HCT116 (cell line): ENCODE data around the gene ARMH1. TPM values are rescaled to one million over a fixed set of nuclear protein-coding genes. Genes with fewer than 3 reads are reported as not detected.

ENCODE experiments used
- ATAC-seq: fragments of 200-7000 bp; cut with Tn5 transposase; 2 replicates; pipeline ENCODE4 v1.9.1; 2020; ENCODE audit warnings: mild to moderate bottlenecking, moderate library complexity
- BruUV-seq: library from RNA; stranded (reverse); fragments of 400-500 nt; replicated peaks from 2 replicates; lab custom pipeline; 2021; lab: Mats Ljungman, UMichigan
- CTCF ChIA-PET: fragments of 300-600 bp; sonication (Branson Sonifier 250); formaldehyde crosslinking; loops from one replicate; lab custom pipeline; 2021; ENCODE audit warnings: antibody characterized with exemption; lab: Charles Lee
- POLR2A ChIA-PET: fragments of 300-600, 350-600 bp; sonication (Branson Sonifier 250); formaldehyde crosslinking; loops from one replicate; lab custom pipeline; 2021; ENCODE audit warnings: antibody characterized with exemption; lab: Charles Lee
- RAD21 ChIA-PET, 2 experiments: fragments of 300-600 bp; sonication (Branson Sonifier 250); formaldehyde crosslinking; loops; one replicate each; lab custom pipeline; 2023; ENCODE audit warnings: low total read pairs in 2 of 2; ENCODE audit not compliant: uncharacterized antibody in 2 of 2, unreplicated experiment in 2 of 2, low non-redundant PET in 1 of 2; lab: Charles Lee
- DNase-seq: peaks from one replicate; pipeline ENCODE4 v3.0.0-alpha.2; 2010; ENCODE audit warnings: low read depth, low spot score
- H2AFZ ChIP-seq: fragments of 200-600 bp; shearing (Covaris generic), sonication (generic); 2 replicates; pipeline ENCODE4 v1.6.1; 2017; ENCODE audit warnings: low read depth, mixed run types, mixed read lengths, antibody characterized with exemption, low read length; ENCODE audit not compliant: poor library complexity, severe bottlenecking
- H3K27ac ChIP-seq: 2 replicates; pipeline ENCODE4 v1.5.1; 2012; ENCODE audit warnings: low read depth, low read length
- H3K27me3 ChIP-seq: fragments of 200-600 bp; sonication (generic); 2 replicates; pipeline ENCODE4 v1.6.1; 2016; ENCODE audit warnings: mixed run types, low read length, mixed read lengths; ENCODE audit not compliant: insufficient read depth
- H3K36me3 ChIP-seq, 2 experiments: fragments of 200-500 bp in 1 of 2; fragments of 200-600 bp in 1 of 2; sonication (Bioruptor generic) in 1 of 2; sonication (generic) in 1 of 2; 2 replicates each; pipeline versions ENCODE4 v1.5.1 to v1.6.1; 2014 to 2016; ENCODE audit warnings: low read length in 2 of 2, inconsistent platforms in 1 of 2, mixed read lengths in 1 of 2, mixed run types in 1 of 2; ENCODE audit not compliant: insufficient read depth in 2 of 2, control insufficient read depth in 1 of 2
- H3K4me1 ChIP-seq, 2 experiments: fragments of 200-600 bp in 1 of 2; sonication (generic) in 1 of 2; 2 replicates each; pipeline versions ENCODE4 v1.5.1 to v1.6.1; 2012 to 2017; ENCODE audit warnings: low read length in 2 of 2, inconsistent platforms in 1 of 2, mild to moderate bottlenecking in 1 of 2, mixed read lengths in 1 of 2, mixed run types in 1 of 2, moderate library complexity in 1 of 2; ENCODE audit not compliant: insufficient read depth in 2 of 2, control insufficient read depth in 1 of 2
- H3K4me2 ChIP-seq: fragments of 200-600 bp; sonication (generic); 2 replicates; pipeline ENCODE4 v1.6.1; 2017; ENCODE audit warnings: mixed run types, low read length, mixed read lengths
- H3K4me3 ChIP-seq, 2 experiments: fragments of 200-600 bp in 1 of 2; sonication (generic) in 1 of 2; replicated peaks in 1 of 2; 2 replicates each; pipeline ENCODE4 v1.5.1; 2011 to 2016; ENCODE audit warnings: low read length in 2 of 2, control low read depth in 1 of 2, low read depth in 1 of 2, mild to moderate bottlenecking in 1 of 2, mixed read lengths in 1 of 2, mixed run types in 1 of 2
- H3K79me2 ChIP-seq: fragments of 200-600 bp; sonication (generic); 2 replicates; pipeline ENCODE4 v1.6.1; 2017; ENCODE audit warnings: mild to moderate bottlenecking, mixed run types, low read length, moderate library complexity, mixed read lengths; ENCODE audit not compliant: insufficient read depth
- H3K9ac ChIP-seq: fragments of 200-600 bp; sonication (generic); 2 replicates; pipeline ENCODE4 v1.6.1; 2016; ENCODE audit warnings: low read length, mixed read lengths
- H3K9me2 ChIP-seq: fragments of 200-600 bp; sonication (generic), shearing (Covaris generic); 2 replicates; pipeline ENCODE4 v1.6.1; 2017; ENCODE audit warnings: mixed run types, mild to moderate bottlenecking, moderate library complexity; ENCODE audit not compliant: insufficient read depth
- H3K9me3 ChIP-seq, 2 experiments: fragments of 200-500 bp in 1 of 2; fragments of 200-600 bp in 1 of 2; sonication (Bioruptor generic) in 1 of 2; sonication (generic) in 1 of 2; 2 replicates each; pipeline ENCODE4 v1.6.1; 2014 to 2017; ENCODE audit warnings: low read length in 2 of 2, mixed read lengths in 2 of 2, inconsistent platforms in 1 of 2, low read depth in 1 of 2, mild to moderate bottlenecking in 1 of 2, mixed run types in 1 of 2, moderate library complexity in 1 of 2; ENCODE audit not compliant: control insufficient read depth in 1 of 2, insufficient read depth in 1 of 2
- H4K20me1 ChIP-seq: fragments of 200-600 bp; sonication (generic), shearing (Covaris generic); 2 replicates; pipeline ENCODE4 v1.6.1; 2017; ENCODE audit warnings: mixed run types, mild to moderate bottlenecking, moderate library complexity; ENCODE audit not compliant: insufficient read depth
- CBX3 ChIP-seq: IDR thresholded peaks from 2 replicates; pipeline ENCODE4 v1.6.1; 2012; ENCODE audit warnings: low read depth
- CEBPB ChIP-seq: IDR thresholded peaks from 2 replicates; pipeline ENCODE4 v1.6.1; 2012; ENCODE audit warnings: low read depth
- EGR1 ChIP-seq: IDR thresholded peaks from 2 replicates; pipeline ENCODE4 v1.6.1; 2012; ENCODE audit warnings: low read depth
- ELF1 ChIP-seq: IDR thresholded peaks from 2 replicates; pipeline ENCODE4 v1.6.1; 2012; ENCODE audit warnings: low read depth, borderline replicate concordance
- EZH2 ChIP-seq: fragments of 200-600 bp; sonication (generic); IDR thresholded peaks from 2 replicates; pipeline ENCODE4 v1.6.1; 2017; ENCODE audit warnings: antibody characterized with exemption, mixed run types
- EZH2phosphoT487 ChIP-seq: fragments of 200-600 bp; IDR thresholded peaks from 2 replicates; pipeline ENCODE4 v1.6.1; 2018; ENCODE audit warnings: antibody characterized with exemption, borderline replicate concordance
- FOSL1 ChIP-seq: IDR thresholded peaks from 2 replicates; pipeline ENCODE4 v1.6.1; 2012; ENCODE audit warnings: low read depth
- JUND ChIP-seq: IDR thresholded peaks from 2 replicates; pipeline ENCODE4 v1.6.1; 2012
- POLR2A ChIP-seq: IDR thresholded peaks from 2 replicates; pipeline ENCODE4 v1.7.0; 2011; ENCODE audit warnings: borderline replicate concordance; ENCODE audit not compliant: insufficient read depth, insufficient read length; ENCODE audit errors: extremely low read depth
- POLR2AphosphoS5 ChIP-seq: IDR thresholded peaks from 2 replicates; pipeline ENCODE4 v1.6.1; 2011; ENCODE audit warnings: mild to moderate bottlenecking, low read depth, low read length, moderate library complexity
- SP1 ChIP-seq: IDR thresholded peaks from 2 replicates; pipeline ENCODE4 v1.6.1; 2012; ENCODE audit warnings: low read depth
- SRF ChIP-seq: IDR thresholded peaks from 2 replicates; pipeline ENCODE4 v1.6.1; 2012; ENCODE audit warnings: low read depth
- ZFX ChIP-seq: fragments of 450-650 bp; IDR thresholded peaks from 2 replicates; pipeline ENCODE4 v1.6.1; 2017
- intact Hi-C: fragments of 100-400 bp; cut with micrococcal nuclease; formaldehyde crosslinking; loops from 2 replicates; pipeline ENCODE4 v1.10.0; 2022
- total RNA-seq: library from RNA; stranded (reverse); gene quantifications from one replicate; pipeline ENCODE4 v1.2.1, GENCODE V29; 2021; ENCODE audit not compliant: unreplicated experiment
- TF ChIP-seq, protein P1 (sequence below): IDR thresholded peaks from 2 replicates; pipeline ENCODE4 v1.6.1; 2011; ENCODE audit warnings: mild to moderate bottlenecking, low read length, moderate library complexity; ENCODE audit not compliant: insufficient replicate concordance; ENCODE audit errors: extremely low read depth
- TF ChIP-seq, protein P2 (sequence below), 3 experiments: fragments of 200-600 bp in 1 of 3; sonication (generic) in 1 of 3; IDR thresholded peaks in 2 of 3; conservative IDR thresholded peaks in 1 of 3; 2 replicates each; pipeline ENCODE4 v1.5.1; 2012 to 2017; ENCODE audit warnings: low read depth in 2 of 3, low read length in 2 of 3, antibody characterized with exemption in 1 of 3, borderline replicate concordance in 1 of 3, control low read depth in 1 of 3, mild to moderate bottlenecking in 1 of 3, mixed read lengths in 1 of 3, mixed run types in 1 of 3, moderate library complexity in 1 of 3; ENCODE audit not compliant: insufficient read depth in 1 of 3
- TF ChIP-seq, protein P3 (sequence below): IDR thresholded peaks from 2 replicates; pipeline ENCODE4 v1.6.1; 2012
- TF ChIP-seq, protein P4 (sequence below): IDR thresholded peaks from 2 replicates; pipeline ENCODE4 v1.6.1; 2012

ARMH1 gene
- total RNA-seq, 1 experiment from 2014 or later, result 3.2 TPM

DNA sequence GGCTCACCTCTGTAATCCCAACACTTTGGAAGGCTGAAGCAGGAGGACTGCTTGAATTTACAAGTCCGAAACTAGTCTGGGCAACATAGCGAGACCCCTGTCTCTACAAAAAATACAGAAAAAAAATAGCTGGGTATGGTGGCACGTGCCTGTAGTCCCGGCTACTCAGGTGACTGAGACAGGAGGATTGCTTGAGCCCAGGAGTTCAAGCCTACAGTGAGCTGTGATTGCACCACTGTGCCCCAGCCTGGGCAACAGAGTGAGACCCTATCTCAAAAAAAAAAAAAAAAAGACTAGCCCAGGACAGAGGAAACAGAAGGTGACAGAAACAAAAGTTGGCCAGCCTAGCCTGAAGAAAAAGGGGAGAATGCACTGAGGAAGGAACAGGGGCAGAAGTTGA lies 21.2 kb downstream of the ARMH1 start:
- BruUV-seq, result no TSS peak
- RAD21 ChIA-PET, result no interaction called here
- POLR2A ChIA-PET, result interaction anchor here (1.8 to 6.5 kb wide), 2 partner anchors 21 to 26 kb away, joined by 4 to 39 read pairs; partner anchors contain the start of genes ARMH1 and TMEM53

DNA sequence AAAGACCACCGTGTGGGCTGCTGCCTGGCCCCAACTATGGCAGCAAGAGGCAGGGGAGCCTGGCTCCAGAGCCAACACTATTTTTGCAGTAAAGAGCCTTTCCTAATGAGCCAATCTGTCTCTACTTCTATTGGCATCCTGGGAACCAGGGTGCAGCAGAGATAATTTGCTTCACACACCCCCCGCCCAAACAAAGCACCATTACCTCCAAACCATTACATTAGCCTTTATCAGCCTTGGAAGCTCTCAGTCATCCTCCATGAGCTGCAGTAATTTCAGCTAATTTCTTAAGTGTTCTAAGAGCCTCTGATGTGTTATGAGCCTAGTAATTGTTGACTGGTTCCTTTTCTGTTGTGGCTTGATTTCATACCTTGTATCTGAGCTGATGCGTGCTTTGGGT lies 21.6 kb downstream of the ARMH1 start:
- ATAC-seq, result no peak
- intact Hi-C loops, result no loop called here
- TF ChIP-seq POLR2AphosphoS5 (no peak), EZH2 (no peak), SRF (no peak), CEBPB (no peak), ELF1 (no peak), CBX3 (no peak), SP1 (no peak), POLR2A (no peak)
- TF ChIP-seq, protein P1, sequence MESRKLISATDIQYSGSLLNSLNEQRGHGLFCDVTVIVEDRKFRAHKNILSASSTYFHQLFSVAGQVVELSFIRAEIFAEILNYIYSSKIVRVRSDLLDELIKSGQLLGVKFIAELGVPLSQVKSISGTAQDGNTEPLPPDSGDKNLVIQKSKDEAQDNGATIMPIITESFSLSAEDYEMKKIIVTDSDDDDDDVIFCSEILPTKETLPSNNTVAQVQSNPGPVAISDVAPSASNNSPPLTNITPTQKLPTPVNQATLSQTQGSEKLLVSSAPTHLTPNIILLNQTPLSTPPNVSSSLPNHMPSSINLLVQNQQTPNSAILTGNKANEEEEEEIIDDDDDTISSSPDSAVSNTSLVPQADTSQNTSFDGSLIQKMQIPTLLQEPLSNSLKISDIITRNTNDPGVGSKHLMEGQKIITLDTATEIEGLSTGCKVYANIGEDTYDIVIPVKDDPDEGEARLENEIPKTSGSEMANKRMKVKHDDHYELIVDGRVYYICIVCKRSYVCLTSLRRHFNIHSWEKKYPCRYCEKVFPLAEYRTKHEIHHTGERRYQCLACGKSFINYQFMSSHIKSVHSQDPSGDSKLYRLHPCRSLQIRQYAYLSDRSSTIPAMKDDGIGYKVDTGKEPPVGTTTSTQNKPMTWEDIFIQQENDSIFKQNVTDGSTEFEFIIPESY, result no peak
- TF ChIP-seq, protein P2, sequence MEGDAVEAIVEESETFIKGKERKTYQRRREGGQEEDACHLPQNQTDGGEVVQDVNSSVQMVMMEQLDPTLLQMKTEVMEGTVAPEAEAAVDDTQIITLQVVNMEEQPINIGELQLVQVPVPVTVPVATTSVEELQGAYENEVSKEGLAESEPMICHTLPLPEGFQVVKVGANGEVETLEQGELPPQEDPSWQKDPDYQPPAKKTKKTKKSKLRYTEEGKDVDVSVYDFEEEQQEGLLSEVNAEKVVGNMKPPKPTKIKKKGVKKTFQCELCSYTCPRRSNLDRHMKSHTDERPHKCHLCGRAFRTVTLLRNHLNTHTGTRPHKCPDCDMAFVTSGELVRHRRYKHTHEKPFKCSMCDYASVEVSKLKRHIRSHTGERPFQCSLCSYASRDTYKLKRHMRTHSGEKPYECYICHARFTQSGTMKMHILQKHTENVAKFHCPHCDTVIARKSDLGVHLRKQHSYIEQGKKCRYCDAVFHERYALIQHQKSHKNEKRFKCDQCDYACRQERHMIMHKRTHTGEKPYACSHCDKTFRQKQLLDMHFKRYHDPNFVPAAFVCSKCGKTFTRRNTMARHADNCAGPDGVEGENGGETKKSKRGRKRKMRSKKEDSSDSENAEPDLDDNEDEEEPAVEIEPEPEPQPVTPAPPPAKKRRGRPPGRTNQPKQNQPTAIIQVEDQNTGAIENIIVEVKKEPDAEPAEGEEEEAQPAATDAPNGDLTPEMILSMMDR (IDR thresholded peaks at IDR 0.05 in 2 of 3, conservative IDR thresholded peaks at IDR 0.05 in 1 of 3; ENCODE audit: borderline replicate concordance in 1 of 3, insufficient read depth in 1 of 3, low read depth in 2 of 3, low read length in 2 of 3), result no peak
- TF ChIP-seq, protein P3, sequence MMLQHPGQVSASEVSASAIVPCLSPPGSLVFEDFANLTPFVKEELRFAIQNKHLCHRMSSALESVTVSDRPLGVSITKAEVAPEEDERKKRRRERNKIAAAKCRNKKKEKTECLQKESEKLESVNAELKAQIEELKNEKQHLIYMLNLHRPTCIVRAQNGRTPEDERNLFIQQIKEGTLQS, result no peak
- TF ChIP-seq, protein P4, sequence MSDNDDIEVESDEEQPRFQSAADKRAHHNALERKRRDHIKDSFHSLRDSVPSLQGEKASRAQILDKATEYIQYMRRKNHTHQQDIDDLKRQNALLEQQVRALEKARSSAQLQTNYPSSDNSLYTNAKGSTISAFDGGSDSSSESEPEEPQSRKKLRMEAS, result no peak

More for the DNA sequence above, 21.2 kb downstream of the ARMH1 start:
- TF ChIP-seq EZH2phosphoT487 (no peak), JUND (no peak), FOSL1 (no peak), SRF (no peak), ZFX (no peak), EGR1 (no peak)
- TF ChIP-seq, protein P4, result no peak
- TF ChIP-seq, protein P3, result no peak
- Histone ChIP-seq H3K36me3 (no peaks in the 10 kb centered on the region), H3K27me3 (no peaks in the 10 kb centered on the region), H3K4me3 (no peak overlapping the region), H3K27ac (no peak overlapping the region), H3K79me2 (no peaks in the 10 kb centered on the region), H4K20me1 (no peaks in the 10 kb centered on the region), H3K9me3 (no peaks in the 10 kb centered on the region), H3K9ac (no peak overlapping the region), H3K9me2 (no peaks in the 10 kb centered on the region), H3K4me2 (no peak overlapping the region), H2AFZ (no peak overlapping the region), H3K4me1 (peaks cover 7 to 28% of the 10 kb centered on the region in 2 experiments)
- no peak for ATAC-seq
- CTCF ChIA-PET, result interaction anchor here (1.3 kb wide), 1 partner anchor 12 kb away, joined by 3 read pairs; no protein-coding TSS in a partner anchor
- intact Hi-C loops, result no loop called here
- no peak for DNase-seq

More for the DNA sequence above, 21.6 kb downstream of the ARMH1 start:
- Histone ChIP-seq H3K79me2 (no peaks in the 10 kb centered on the region), H3K4me2 (no peak overlapping the region), H3K27ac (no peak overlapping the region), H4K20me1 (no peaks in the 10 kb centered on the region), H3K9me3 (no peaks in the 10 kb centered on the region), H3K4me1 (peaks cover 3 to 28% of the 10 kb centered on the region in 2 experiments; a peak in 3 of 4 replicates), H3K4me3 (no peak overlapping the region), H3K36me3 (no peaks in the 10 kb centered on the region), H3K9ac (no peak overlapping the region), H3K9me2 (no peaks in the 10 kb centered on the region), H2AFZ (no peak overlapping the region), H3K27me3 (no peaks in the 10 kb centered on the region)
- DNase-seq, result no peak
- BruUV-seq, result no TSS peak
- POLR2A ChIA-PET, result interaction anchor here (1.8 to 6.5 kb wide), 2 partner anchors 22 to 25 kb away, joined by 4 to 39 read pairs; partner anchors contain the start of genes ARMH1 and TMEM53
- CTCF ChIA-PET, result interaction anchor here (1.1 to 1.4 kb wide), 3 partner anchors 11 to 41 kb away, joined by 3 read pairs; partner anchors contain the start of genes ARMH1 and TMEM53
- RAD21 ChIA-PET, result no interaction called here
